SK-N-SH (cell line): ENCODE measurements around the gene NHSL1.

Experiments used
- EZH2phosphoT487 ChIP-seq: fragments of 200-600 bp; sonication (generic); IDR thresholded peaks from 2 replicates; pipeline ENCODE4 v1.6.1; 2017; ENCODE audit warnings: low read depth, mixed run types, mild to moderate bottlenecking, antibody characterized with exemption, moderate library complexity, borderline replicate concordance
- GABPA ChIP-seq: IDR thresholded peaks from 2 replicates; pipeline ENCODE4 v1.4.0; 2012; ENCODE audit warnings: low read depth, mild to moderate bottlenecking
- JUND ChIP-seq: IDR thresholded peaks from 2 replicates; pipeline ENCODE4 v1.4.0; 2012
- RCOR1 ChIP-seq: fragments of 150-350 bp; IDR thresholded peaks from 2 replicates; pipeline ENCODE4 v1.6.1; 2017; ENCODE audit warnings: antibody characterized with exemption, low read length
- RFX5 ChIP-seq: IDR thresholded peaks from 2 replicates; pipeline ENCODE4 v1.6.1; 2012; ENCODE audit warnings: mild to moderate bottlenecking, improper control_type of control experiment, low read length
- TAF1 ChIP-seq: IDR thresholded peaks from 2 replicates; pipeline ENCODE4 v1.6.1; 2012; ENCODE audit warnings: low read depth, mild to moderate bottlenecking, low read length, moderate library complexity, borderline replicate concordance
- TF ChIP-seq, protein P1 (sequence below): fragments of 200-600 bp; sonication (generic); IDR thresholded peaks from 2 replicates; pipeline ENCODE4 v1.6.1; 2017; ENCODE audit warnings: antibody characterized with exemption, mild to moderate bottlenecking, moderate library complexity
- TF ChIP-seq, protein P2 (sequence below): IDR thresholded peaks from 2 replicates; pipeline ENCODE4; 2012
- TF ChIP-seq, protein P3 (sequence below): IDR thresholded peaks from 2 replicates; pipeline ENCODE4 v1.6.1; 2012; ENCODE audit warnings: mild to moderate bottlenecking, low read depth, low read length, moderate library complexity

DNA sequence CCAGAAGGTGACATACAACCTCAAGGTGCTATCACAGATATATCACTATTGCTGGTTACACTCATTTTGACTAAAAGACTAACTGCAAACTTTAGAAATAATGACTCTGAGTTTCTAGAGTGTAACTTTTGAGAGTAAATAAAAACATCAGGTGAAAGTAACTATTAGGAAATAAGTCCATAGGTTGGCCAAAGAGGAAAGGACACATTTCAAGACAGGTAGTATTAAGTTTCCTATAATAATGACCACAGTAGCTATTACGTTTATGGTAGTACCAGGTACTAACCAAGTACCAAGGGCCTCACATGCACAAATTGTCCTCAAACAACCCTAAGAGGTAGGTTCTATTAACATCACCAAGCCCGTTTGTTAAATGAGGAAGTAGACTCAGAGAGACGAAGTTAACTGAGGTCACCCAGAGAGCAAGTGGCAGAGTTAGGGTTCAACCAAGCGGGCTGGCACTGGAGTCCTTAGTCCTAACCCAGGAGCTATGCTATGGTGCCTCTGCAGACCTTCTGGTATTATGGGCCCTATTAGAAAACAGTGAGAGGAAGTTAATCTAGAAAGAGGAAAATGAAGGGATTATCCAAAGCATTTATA is 58.4 kb downstream of the NHSL1 start:
- TF ChIP-seq, protein P1, sequence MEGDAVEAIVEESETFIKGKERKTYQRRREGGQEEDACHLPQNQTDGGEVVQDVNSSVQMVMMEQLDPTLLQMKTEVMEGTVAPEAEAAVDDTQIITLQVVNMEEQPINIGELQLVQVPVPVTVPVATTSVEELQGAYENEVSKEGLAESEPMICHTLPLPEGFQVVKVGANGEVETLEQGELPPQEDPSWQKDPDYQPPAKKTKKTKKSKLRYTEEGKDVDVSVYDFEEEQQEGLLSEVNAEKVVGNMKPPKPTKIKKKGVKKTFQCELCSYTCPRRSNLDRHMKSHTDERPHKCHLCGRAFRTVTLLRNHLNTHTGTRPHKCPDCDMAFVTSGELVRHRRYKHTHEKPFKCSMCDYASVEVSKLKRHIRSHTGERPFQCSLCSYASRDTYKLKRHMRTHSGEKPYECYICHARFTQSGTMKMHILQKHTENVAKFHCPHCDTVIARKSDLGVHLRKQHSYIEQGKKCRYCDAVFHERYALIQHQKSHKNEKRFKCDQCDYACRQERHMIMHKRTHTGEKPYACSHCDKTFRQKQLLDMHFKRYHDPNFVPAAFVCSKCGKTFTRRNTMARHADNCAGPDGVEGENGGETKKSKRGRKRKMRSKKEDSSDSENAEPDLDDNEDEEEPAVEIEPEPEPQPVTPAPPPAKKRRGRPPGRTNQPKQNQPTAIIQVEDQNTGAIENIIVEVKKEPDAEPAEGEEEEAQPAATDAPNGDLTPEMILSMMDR = no peak
- TF ChIP-seq RFX5 = no peak
- no peak for TF ChIP-seq RCOR1
- TF ChIP-seq, protein P2, sequence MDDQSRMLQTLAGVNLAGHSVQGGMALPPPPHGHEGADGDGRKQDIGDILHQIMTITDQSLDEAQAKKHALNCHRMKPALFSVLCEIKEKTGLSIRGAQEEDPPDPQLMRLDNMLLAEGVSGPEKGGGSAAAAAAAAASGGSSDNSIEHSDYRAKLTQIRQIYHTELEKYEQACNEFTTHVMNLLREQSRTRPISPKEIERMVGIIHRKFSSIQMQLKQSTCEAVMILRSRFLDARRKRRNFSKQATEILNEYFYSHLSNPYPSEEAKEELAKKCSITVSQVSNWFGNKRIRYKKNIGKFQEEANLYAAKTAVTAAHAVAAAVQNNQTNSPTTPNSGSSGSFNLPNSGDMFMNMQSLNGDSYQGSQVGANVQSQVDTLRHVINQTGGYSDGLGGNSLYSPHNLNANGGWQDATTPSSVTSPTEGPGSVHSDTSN = no peak
- no peak for TF ChIP-seq EZH2phosphoT487
- TF ChIP-seq GABPA = no peak
- no peak for TF ChIP-seq JUND
- TF ChIP-seq, protein P3, sequence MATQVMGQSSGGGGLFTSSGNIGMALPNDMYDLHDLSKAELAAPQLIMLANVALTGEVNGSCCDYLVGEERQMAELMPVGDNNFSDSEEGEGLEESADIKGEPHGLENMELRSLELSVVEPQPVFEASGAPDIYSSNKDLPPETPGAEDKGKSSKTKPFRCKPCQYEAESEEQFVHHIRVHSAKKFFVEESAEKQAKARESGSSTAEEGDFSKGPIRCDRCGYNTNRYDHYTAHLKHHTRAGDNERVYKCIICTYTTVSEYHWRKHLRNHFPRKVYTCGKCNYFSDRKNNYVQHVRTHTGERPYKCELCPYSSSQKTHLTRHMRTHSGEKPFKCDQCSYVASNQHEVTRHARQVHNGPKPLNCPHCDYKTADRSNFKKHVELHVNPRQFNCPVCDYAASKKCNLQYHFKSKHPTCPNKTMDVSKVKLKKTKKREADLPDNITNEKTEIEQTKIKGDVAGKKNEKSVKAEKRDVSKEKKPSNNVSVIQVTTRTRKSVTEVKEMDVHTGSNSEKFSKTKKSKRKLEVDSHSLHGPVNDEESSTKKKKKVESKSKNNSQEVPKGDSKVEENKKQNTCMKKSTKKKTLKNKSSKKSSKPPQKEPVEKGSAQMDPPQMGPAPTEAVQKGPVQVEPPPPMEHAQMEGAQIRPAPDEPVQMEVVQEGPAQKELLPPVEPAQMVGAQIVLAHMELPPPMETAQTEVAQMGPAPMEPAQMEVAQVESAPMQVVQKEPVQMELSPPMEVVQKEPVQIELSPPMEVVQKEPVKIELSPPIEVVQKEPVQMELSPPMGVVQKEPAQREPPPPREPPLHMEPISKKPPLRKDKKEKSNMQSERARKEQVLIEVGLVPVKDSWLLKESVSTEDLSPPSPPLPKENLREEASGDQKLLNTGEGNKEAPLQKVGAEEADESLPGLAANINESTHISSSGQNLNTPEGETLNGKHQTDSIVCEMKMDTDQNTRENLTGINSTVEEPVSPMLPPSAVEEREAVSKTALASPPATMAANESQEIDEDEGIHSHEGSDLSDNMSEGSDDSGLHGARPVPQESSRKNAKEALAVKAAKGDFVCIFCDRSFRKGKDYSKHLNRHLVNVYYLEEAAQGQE = no peak
- no peak for TF ChIP-seq TAF1
